Loucy (cell line): ENCODE data around the gene CASR.

ENCODE experiments used
- H2AFZ ChIP-seq: fragments of 200-600 bp; sonication (generic); 2 replicates; pipeline ENCODE4 v1.6.0; 2016; ENCODE audit warnings: antibody characterized with exemption, mild to moderate bottlenecking, low read length, moderate library complexity
- H3F3A ChIP-seq: fragments of 200-600 bp; 2 replicates; pipeline ENCODE4 v1.6.0; 2016; ENCODE audit warnings: antibody characterized with exemption, low read depth, mild to moderate bottlenecking
- H3K27me3 ChIP-seq: fragments of 200-600 bp; sonication (generic); 2 replicates; pipeline ENCODE4 v1.6.1; 2014; ENCODE audit warnings: low read length, mild to moderate bottlenecking; ENCODE audit not compliant: insufficient read depth, poor library complexity, severe bottlenecking
- H3K36me3 ChIP-seq: fragments of 200-600 bp; sonication (generic); 2 replicates; pipeline ENCODE4 v1.6.1; 2016; ENCODE audit warnings: low read length; ENCODE audit not compliant: insufficient read depth
- H3K4me1 ChIP-seq: fragments of 200-600 bp; sonication (generic); 2 replicates; pipeline ENCODE4 v1.5.1; 2014; ENCODE audit warnings: low read length, mild to moderate bottlenecking; ENCODE audit not compliant: insufficient read depth, poor library complexity, severe bottlenecking
- H3K4me2 ChIP-seq: fragments of 200-600 bp; sonication (generic); 2 replicates; pipeline ENCODE4 v1.6.0; 2014; ENCODE audit warnings: antibody characterized with exemption, low read length, low read depth, mild to moderate bottlenecking; ENCODE audit not compliant: poor library complexity, severe bottlenecking
- H3K4me3 ChIP-seq: fragments of 200-600 bp; sonication (generic); 2 replicates; pipeline ENCODE4 v1.5.1; 2014; ENCODE audit warnings: low read length, mild to moderate bottlenecking, mixed read lengths; ENCODE audit not compliant: poor library complexity, severe bottlenecking
- H3K79me2 ChIP-seq: fragments of 200-600 bp; sonication (generic); 2 replicates; pipeline ENCODE4 v1.6.1; 2014; ENCODE audit warnings: low read length; ENCODE audit not compliant: insufficient read depth
- H3K9ac ChIP-seq: fragments of 200-600 bp; sonication (generic); 2 replicates; pipeline ENCODE4 v1.6.0; 2014; ENCODE audit warnings: mild to moderate bottlenecking, low read depth, low read length, moderate library complexity; ENCODE audit not compliant: poor library complexity, severe bottlenecking
- H3K9me2 ChIP-seq: fragments of 200-600 bp; sonication (generic); replicated peaks from 2 replicates; pipeline ENCODE4 v1.6.1; 2016; ENCODE audit warnings: low read depth, low read length, mixed read lengths
- H3K9me3 ChIP-seq: fragments of 200-600 bp; sonication (generic); 2 replicates; pipeline ENCODE4 v1.6.1; 2014; ENCODE audit warnings: mild to moderate bottlenecking, antibody characterized with exemption, low read length, low read depth; ENCODE audit not compliant: insufficient read depth
- H4K20me1 ChIP-seq: fragments of 200-600 bp; sonication (generic); 2 replicates; pipeline ENCODE4 v1.6.0; 2014; ENCODE audit warnings: antibody characterized with exemption, low read length, mild to moderate bottlenecking; ENCODE audit not compliant: insufficient read depth, poor library complexity, severe bottlenecking
- CTCF ChIP-seq: fragments of 200-600 bp; sonication (generic); conservative IDR thresholded peaks from 2 replicates; pipeline ENCODE4 v1.5.1; 2014; ENCODE audit warnings: mild to moderate bottlenecking, antibody characterized with exemption, low read length
- EZH2phosphoT487 ChIP-seq: fragments of 200-600 bp; IDR thresholded peaks from 2 replicates; pipeline ENCODE4 v1.6.1; 2018; ENCODE audit warnings: antibody characterized with exemption, mild to moderate bottlenecking, moderate library complexity, borderline replicate concordance

CASR gene

GRCh38 chr3:122263974-122264588, 80.6 kb downstream of the CASR start:
- Histone ChIP-seq H3K9me2 (no peaks in the 10 kb centered on the region), H3K4me3 (no peak overlapping the region), H2AFZ (no peak overlapping the region), H3K9ac (no peak overlapping the region), H3F3A (no peaks in the 10 kb centered on the region), H3K36me3 (no peaks in the 10 kb centered on the region), H3K79me2 (no peaks in the 10 kb centered on the region), H3K27me3 (no peaks in the 10 kb centered on the region), H3K4me2 (no peak overlapping the region), H3K4me1 (peaks cover 11% of the 10 kb centered on the region), H4K20me1 (no peaks in the 10 kb centered on the region), H3K9me3 (no peaks in the 10 kb centered on the region)
- no peak for TF ChIP-seq CTCF
- no peak for TF ChIP-seq EZH2phosphoT487

GRCh38 chr3:122265957-122266356, 82.5 kb downstream of the CASR start:
- H4K20me1 ChIP-seq, result no peaks in the 10 kb centered on the region
- H3K9ac ChIP-seq, result no peak overlapping the region
- no peaks in the 10 kb centered on the region for H3K36me3 ChIP-seq
- no peak overlapping the region for H3K4me2 ChIP-seq
- peaks cover 20% of the 10 kb centered on the region for H3K4me1 ChIP-seq
- H3K4me3 ChIP-seq, result no peak overlapping the region
- peaks cover 3% of the 10 kb centered on the region; the same call in 1 of the 2 replicates for H3K9me3 ChIP-seq
- TF ChIP-seq EZH2phosphoT487 (no peak), CTCF (peak; percentile 45)
- no peak overlapping the region for H2AFZ ChIP-seq
- peaks cover 2% of the 10 kb centered on the region for H3F3A ChIP-seq
- H3K9me2 ChIP-seq, result no peaks in the 10 kb centered on the region
- no peaks in the 10 kb centered on the region for H3K79me2 ChIP-seq
- H3K27me3 ChIP-seq, result no peaks in the 10 kb centered on the region

- Histone ChIP-seq H3K9ac (no peak overlapping the region), H3K36me3 (no peaks in the 10 kb centered on the region), H3K9me2 (no peaks in the 10 kb centered on the region), H3F3A (peaks cover 7% of the 10 kb centered on the region), H4K20me1 (no peaks in the 10 kb centered on the region), H3K4me1 (peaks cover 44% of the 10 kb centered on the region), H3K27me3 (no peaks in the 10 kb centered on the region), H3K4me3 (no peak overlapping the region), H3K79me2 (no peaks in the 10 kb centered on the region), H3K4me2 (no peak overlapping the region), H3K9me3 (peaks cover 3% of the 10 kb centered on the region; the same call in 1 of the 2 replicates), H2AFZ (peak overlapping the region; percentile 24; the same call in 1 of the 2 replicates)
- no peak for TF ChIP-seq CTCF
- no peak for TF ChIP-seq EZH2phosphoT487
These were observed 85.0 kb downstream of the CASR start for GRCh38 chr3:122268257-122269024.
